GM04503 (cell line): ENCODE data around the gene FOXP4.

ENCODE experiments used
- DNase-seq: peaks from one replicate; pipeline ENCODE4 v3.0.0-alpha.2; 2012; ENCODE audit warnings: low read depth

Gene FOXP4

DNA sequence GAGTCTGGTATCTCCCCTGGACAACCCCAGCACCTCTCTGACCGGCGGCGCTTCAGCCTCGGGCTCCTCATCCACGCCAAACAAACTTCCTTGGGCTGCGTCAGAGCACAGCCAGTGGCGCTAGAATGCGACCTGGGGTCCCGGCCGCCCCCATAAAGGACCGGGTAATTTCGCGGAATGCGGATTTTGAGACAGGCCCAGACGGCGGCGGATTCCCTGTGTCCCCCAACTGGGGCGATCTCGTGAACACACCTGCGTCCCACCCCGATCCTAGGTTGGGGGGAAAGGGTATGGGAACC, 1.6 kb downstream of the FOXP4 start:
- no peak for DNase-seq

- no peak for DNase-seq
Observed at GRCh38 chr6:41548098-41548840, 2.1 kb downstream of the FOXP4 start.

DNA sequence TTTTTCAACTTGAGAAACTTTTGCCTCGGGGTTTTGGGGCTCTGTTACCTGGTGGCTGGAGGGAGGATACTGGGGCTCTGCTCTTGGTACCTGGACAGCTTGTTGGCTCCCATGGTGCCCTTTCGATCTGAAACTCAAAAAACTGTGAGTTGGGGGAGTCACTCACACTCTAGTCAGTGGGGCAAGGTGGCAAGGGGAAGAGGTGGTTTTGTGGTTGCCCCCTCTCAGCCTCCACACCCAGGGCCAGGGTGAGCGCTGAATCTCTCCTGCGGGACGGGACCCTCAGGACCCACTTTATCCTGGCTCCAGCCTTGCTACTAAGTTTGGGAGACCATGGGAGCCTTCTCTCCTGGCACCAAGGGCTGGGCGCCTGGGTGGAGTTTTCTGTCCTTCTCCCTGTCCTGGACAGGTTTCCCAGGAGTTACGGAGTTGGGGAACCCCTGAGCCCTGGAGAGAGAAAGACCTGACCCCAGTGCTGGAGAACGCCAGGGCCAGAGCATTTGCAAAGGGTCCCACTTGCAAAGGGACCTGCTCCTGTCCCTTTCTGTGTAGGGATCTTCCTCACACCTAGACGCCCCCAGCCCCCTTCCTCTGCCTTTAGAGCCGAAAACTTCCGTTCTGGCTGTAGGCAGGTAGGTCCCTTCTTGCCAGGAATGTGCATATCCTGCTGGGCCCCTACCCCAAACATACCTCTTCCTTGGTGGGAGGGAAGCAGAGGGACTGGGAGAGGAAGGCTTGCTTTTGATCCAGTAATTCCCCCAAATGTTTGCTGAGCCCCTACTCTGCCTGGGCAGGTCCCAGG, 2.9 kb downstream of the FOXP4 start:
- no peak for DNase-seq

DNA sequence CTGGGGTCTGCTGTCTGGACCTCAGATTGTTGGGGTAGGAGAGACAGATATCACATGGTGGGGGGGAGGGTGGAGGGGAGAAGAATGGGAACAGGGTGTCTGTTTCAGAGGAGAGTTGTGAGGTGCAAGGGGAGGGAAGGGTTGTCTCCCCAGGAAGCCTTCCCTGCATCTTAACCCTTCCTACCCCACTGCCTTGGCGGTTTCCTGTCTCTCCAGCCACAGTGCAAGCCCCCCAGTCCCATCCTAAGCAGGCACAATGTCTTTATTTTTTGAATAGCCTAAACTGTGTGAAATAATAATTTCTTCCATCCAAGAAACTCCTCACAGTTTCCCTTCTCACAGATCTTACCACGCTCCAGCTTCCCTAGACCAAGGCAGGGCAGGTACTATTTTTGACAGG, 3.5 kb downstream of the FOXP4 start:
- DNase-seq = no peak

- no peak for DNase-seq
Observed at GRCh38 chr6:41551086-41551700, 5.0 kb downstream of the FOXP4 start.

DNA sequence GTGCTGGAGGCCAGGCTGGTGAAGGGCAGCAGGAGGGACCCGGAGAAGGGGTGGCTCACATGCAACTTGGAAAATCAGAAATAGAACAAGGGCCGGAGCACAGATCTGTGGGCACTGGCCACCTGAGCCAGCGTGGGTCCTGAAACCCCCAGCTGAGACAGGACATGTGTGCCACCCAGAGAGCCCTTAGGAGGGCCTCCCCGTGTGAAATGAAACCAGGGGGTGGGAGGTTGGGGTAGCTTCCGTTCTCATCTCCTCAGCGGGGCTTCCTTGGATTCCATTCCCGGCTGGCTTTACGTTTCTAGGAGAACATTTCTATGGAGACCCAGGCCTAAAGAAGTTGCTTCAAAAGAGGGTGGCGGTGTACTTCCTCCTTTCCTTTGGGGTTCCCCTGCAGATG, 5.7 kb downstream of the FOXP4 start:
- no peak for DNase-seq

GRCh38 chr6:41552723-41553122, 6.5 kb downstream of the FOXP4 start:
- DNase-seq = no peak

DNA sequence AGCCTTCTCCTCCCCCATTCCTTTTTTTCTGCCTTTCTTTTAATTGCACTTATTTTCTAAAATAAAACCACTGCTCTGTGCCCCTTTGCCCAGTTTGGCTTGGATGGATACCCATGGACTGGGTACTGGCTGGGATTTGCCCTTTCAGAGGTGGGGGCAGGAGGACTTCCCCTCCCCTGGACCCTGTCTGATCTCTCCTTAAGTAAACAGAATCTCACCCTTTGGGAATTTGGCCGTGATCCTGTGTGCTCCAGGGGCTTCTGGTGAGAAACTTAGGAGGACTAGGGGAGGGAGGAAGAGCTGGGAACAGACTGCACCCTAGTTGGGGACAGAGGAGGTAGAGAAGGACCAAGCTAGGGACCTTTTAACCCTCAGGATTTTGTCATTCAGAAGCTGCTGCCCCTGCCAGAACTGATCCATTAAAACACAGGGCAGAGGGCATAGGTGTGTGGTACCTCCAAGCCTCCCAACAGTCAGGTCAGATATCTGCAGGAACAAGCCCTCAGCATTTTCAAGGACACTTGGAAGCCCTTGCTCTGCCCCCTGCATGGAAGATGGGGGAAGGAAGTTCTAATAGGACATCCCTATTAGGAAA, 7.3 kb downstream of the FOXP4 start:
- no peak for DNase-seq

- DNase-seq = no peak
Observed at GRCh38 chr6:41555326-41556300, 9.4 kb downstream of the FOXP4 start.

DNA sequence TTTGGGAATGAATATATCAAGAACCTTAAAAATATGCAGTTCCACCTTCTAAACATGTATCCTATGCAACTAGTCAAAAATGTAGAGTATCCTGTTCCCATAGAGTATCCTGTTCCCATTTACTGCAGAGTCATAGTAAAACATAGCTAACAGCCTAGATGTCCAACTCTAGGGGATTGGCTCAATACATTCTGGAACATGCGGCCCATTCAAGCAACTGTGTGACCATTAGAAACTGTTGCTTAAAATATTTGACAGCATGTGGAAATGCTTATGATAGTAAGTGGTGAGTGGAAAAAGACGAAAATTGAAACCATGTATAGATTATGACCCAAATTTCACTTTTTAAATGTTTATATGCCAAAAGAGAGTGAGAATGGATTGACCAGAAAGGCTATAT, 11.2 kb downstream of the FOXP4 start:
- DNase-seq = no peak

- DNase-seq = no peak
Observed at GRCh38 chr6:41558033-41558807, 12.0 kb downstream of the FOXP4 start.

DNA sequence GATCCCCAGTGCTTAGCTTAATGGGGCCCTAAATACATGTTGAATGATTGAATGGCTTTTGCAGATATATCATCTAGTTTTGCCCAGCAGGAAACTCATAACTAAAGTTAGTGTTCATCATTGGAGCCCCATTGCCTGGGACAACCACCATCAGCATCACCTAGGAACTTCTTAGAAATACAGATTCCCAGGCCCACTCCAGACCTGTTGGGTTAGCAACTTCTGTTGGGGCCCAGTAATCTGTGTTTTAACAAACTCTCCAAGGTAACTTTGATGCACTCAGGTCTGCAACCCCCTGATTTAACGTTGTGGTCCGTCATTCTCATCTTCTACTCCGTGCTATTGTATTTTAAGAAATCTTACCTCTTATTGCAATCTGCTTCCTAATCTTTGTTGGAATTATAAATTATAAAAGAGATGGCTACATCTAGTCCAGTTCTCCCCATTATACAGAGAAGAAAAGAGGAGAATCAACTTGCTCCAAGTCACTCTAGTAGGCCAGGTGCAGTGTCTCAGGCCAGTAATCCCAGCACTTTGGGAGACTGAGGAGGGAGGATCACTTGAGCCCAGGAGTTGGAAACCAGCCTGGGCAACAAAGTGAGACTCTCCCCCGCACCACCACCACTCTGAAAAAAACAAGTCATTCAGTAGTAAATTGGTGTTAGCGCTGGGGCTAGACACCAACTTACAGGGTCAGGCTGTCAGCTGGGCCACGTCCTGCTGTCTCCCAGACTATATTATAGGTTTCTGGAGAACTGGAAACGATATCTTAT, 13.7 kb downstream of the FOXP4 start:
- DNase-seq = no peak

DNA sequence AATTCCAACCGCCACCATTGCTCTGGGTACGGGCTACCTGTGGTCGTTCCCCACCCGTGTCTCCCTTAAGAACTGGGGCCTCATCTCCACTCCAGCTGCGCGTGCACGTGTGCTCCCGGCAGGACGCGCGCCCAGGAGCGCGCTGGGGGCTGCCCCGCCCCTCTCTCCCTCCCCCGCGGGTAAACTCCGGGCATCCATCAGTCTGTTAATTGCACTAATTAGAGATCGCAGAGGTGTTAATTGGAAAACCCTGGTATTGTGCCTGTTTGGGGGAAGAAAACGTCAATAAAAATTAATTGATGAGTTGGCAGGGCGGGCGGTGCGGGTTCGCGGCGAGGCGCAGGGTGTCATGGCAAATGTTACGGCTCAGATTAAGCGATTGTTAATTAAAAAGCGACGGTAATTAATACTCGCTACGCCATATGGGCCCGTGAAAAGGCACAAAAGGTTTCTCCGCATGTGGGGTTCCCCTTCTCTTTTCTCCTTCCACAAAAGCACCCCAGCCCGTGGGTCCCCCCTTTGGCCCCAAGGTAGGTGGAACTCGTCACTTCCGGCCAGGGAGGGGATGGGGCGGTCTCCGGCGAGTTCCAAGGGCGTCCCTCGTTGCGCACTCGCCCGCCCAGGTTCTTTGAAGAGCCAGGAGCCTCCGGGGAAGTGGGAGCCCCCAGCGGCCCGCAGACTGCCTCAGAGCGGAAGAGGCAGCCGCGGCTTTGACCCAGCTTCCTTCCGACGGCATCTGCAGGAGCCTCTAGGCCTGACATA, 14.4 kb downstream of the FOXP4 start:
- DNase-seq = no peak

DNA sequence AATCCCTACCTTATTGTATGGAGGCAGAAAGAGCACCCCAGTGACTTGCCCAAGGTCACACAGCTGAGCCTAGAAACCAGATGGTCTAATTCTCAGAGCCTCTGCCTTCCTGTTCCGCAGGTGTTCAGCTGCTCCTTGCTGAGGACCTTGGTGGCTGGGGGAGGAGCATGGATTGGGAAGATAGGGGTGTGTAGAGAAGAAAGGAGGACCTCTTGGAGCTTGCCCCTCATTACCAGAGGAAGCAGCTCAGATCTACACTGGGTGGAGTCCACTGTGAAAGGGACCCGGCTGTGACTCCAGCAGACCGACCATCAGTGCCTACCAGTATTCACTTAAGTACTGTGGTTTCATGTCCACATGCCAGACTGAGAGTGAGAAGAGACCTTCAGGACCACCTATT, 15.2 kb downstream of the FOXP4 start:
- no peak for DNase-seq

DNA sequence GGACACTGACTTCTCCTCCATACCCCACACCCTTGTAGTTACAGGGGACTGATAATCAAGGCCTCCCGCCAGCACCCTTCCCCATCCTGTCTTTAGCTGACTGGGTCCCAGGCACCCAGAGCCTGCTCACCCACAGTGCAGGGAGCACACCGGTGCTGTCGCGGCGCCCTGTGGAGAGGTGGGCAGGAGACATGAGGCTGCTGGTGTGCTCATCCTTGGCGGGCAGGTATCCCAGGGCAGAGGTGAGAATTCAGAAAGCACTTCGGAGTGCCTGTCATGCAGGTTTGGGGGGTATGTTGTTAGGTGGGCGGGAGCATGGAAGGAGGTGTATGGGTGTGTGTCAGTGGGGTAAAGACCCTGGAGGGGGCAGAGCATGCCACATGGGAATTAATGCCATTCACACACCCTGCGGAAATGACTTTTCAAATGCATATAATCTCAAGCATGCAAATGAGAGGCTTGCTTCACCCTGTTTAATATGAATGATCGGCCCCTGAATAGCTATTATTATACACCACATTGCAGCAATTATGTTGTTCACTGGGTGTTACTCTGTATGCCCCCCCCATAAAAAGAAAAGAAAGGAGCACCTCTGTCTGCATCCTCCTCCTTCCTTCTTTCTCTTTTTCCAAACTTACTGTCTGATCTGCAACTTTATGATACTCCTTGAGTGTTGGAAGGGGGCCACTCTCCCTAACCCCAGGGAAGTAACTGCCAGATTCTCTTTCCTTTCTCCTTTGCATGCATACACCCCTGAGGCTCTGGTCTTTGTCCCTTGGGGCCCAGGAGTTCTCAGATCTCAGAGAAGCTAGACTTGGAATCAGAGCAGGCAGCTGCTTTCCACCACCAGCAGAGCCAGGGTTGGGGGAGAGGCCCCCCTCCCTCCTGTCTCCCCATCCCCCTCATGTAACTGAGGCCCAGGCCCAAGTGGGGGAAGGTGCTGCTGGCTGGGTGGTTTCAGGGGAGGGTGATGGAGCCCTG, 16.0 kb downstream of the FOXP4 start:
- no peak for DNase-seq

DNA sequence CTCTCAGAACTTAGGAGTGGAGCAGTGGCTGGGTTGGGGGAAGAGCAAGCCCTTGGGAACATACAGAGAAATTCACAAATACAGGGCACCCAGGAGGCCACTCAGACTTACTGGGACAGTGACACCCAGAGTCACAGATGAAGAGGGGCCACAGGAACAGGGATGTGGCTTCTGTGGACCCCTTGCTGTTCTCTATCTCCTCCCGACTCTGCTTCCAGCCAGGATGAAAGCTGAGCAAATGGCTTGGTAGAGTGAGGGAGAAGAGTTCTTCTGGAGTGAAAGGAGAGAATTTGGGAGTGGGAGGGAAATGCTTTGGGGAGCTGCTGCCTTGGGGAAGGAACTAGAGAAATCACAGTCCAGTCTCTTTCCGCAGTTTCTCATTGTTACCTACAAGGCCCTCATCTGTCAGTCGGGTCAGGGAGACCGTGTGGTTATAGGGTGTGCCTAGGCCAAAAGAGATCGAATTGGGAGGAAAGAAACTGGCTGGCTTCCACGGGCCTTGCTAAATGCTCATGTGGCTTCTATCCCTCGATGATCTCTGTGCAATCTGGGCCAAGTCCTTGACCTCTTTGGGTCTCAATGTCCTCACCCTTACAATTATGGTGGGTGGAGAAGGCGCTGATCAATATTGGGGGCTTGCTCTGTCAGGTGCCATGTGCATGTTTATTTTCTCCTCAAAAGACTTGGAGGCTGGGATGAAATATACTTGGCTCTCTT, 17.0 kb downstream of the FOXP4 start:
- DNase-seq = no peak

GRCh38 chr6:41564448-41565142, 18.4 kb downstream of the FOXP4 start:
- DNase-seq = no peak
